HG03103 (cell line): Measurements from ENCODE around the gene ZP2.
"Not testable (repeated sequence)": the region's sequence is repeated elsewhere in the genome, so short reads cannot be mapped to it uniquely, and the experiment has no call there.

Source experiments
- ATAC-seq: cut with Tn5 transposase; IDR thresholded peaks from one replicate; pipeline ENCODE4 v1.9.1; 2021; ENCODE audit warnings: low read depth; ENCODE audit not compliant: unreplicated experiment

Gene ZP2

GRCh38 chr16:21179126-21179982, 32.0 kb downstream of the ZP2 start:
- ATAC-seq = no peak

GRCh38 chr16:21175397-21175796, 36.0 kb downstream of the ZP2 start:
- no peak for ATAC-seq

- ATAC-seq = no peak
Measured at GRCh38 chr16:21172650-21173049, 38.7 kb downstream of the ZP2 start.

GRCh38 chr16:21170116-21170515, 41.3 kb downstream of the ZP2 start:
- ATAC-seq = not testable (repeated sequence)

- no peak for ATAC-seq
Measured at GRCh38 chr16:21169249-21169981, 42.0 kb downstream of the ZP2 start.

GRCh38 chr16:21167929-21168602, 43.3 kb downstream of the ZP2 start:
- no peak for ATAC-seq

GRCh38 chr16:21167360-21167759, 44.0 kb downstream of the ZP2 start:
- ATAC-seq = no peak

- no peak for ATAC-seq
Measured at GRCh38 chr16:21166561-21166961, 44.8 kb downstream of the ZP2 start.

- no peak for ATAC-seq
Measured at GRCh38 chr16:21164521-21165168, 46.7 kb downstream of the ZP2 start.

GRCh38 chr16:21163576-21163975, 47.8 kb downstream of the ZP2 start:
- no peak for ATAC-seq

GRCh38 chr16:21162661-21163151, 48.7 kb downstream of the ZP2 start:
- no peak for ATAC-seq

GRCh38 chr16:21161211-21161610, 50.2 kb downstream of the ZP2 start:
- no peak for ATAC-seq

GRCh38 chr16:21160276-21160675, 51.1 kb downstream of the ZP2 start:
- ATAC-seq = no peak

GRCh38 chr16:21159281-21159951, 52.0 kb downstream of the ZP2 start:
- no peak for ATAC-seq

- peak; percentile 84 for ATAC-seq
Measured at GRCh38 chr16:21158208-21159110, 52.9 kb downstream of the ZP2 start, which contains the start of gene LDAF1. Gene LDAF1 (plus strand): TSS chr16:21158674. CDS start chr16:21161183, 2,509 bp downstream.

- no peak for ATAC-seq
Measured at GRCh38 chr16:21157632-21158031, 53.7 kb downstream of the ZP2 start.

GRCh38 chr16:21156767-21157467, 54.5 kb downstream of the ZP2 start:
- no peak for ATAC-seq

GRCh38 chr16:21156011-21156410, 55.4 kb downstream of the ZP2 start:
- not testable (repeated sequence) for ATAC-seq
